K562 (cell line): ENCODE data around the gene SMIM13. TPM values are rescaled to one million over a fixed set of nuclear protein-coding genes. Genes with fewer than 3 reads are reported as not detected.

Source experiments
- BRF1 ChIP-seq: IDR thresholded peaks from 3 replicates; pipeline ENCODE4 v1.6.1; 2011; ENCODE audit warnings: borderline replicate concordance, mild to moderate bottlenecking; ENCODE audit not compliant: insufficient read length; ENCODE audit errors: extremely low read depth
- ELF4 ChIP-seq: fragments of 450-650 bp; formaldehyde crosslinking; IDR thresholded peaks from 2 replicates; pipeline ENCODE4 v1.4.0; 2022; ENCODE audit warnings: missing genetic modification characterization
- ESRRA ChIP-seq: fragments of 450-650 bp; IDR thresholded peaks from 2 replicates; pipeline ENCODE4 v1.6.1; 2014; ENCODE audit warnings: low read depth, mild to moderate bottlenecking, moderate library complexity, borderline replicate concordance
- GTF2F1 ChIP-seq: IDR thresholded peaks from 2 replicates; pipeline ENCODE4 v1.6.1; 2011; ENCODE audit warnings: low read depth, low read length, improper control_type of control experiment
- HEY1 ChIP-seq: fragments of 250-450 bp; sonication (Bioruptor Pico); IDR thresholded peaks from 2 replicates; pipeline ENCODE4 v1.5.0; 2020; ENCODE audit warnings: mild to moderate bottlenecking, moderate library complexity, borderline replicate concordance
- HIVEP1 ChIP-seq: fragments of 250-450 bp; sonication (Bioruptor Pico); IDR thresholded peaks from 2 replicates; pipeline ENCODE4 v1.4.0; 2020; ENCODE audit warnings: mild to moderate bottlenecking
- HMG20B ChIP-seq: fragments of 250-450 bp; sonication (Bioruptor Pico); IDR thresholded peaks from 2 replicates; pipeline ENCODE4 v1.5.0; 2021; ENCODE audit warnings: mild to moderate bottlenecking
- IFI16 ChIP-seq: fragments of 250-450 bp; sonication (Bioruptor Pico); IDR thresholded peaks from 2 replicates; pipeline ENCODE4 v2.1.2; 2022; ENCODE audit warnings: mild to moderate bottlenecking, inconsistent platforms
- KAT7 ChIP-seq: sonication (generic); formaldehyde crosslinking; IDR thresholded peaks from 2 replicates; pipeline ENCODE4 v1.8.0; 2022; ENCODE audit warnings: missing genetic modification reagents, mild to moderate bottlenecking, borderline replicate concordance
- KDM1A ChIP-seq, 2 experiments: fragments of 450-650 bp; IDR thresholded peaks; 2 replicates each; pipeline ENCODE4 v1.6.1; 2016; ENCODE audit warnings: mild to moderate bottlenecking in 2 of 2
- MCM5 ChIP-seq: fragments of 450-650 bp; IDR thresholded peaks from 2 replicates; pipeline ENCODE4 v1.6.1; 2016; ENCODE audit warnings: low read depth
- MCM7 ChIP-seq, 2 experiments: fragments of 450-650 bp; IDR thresholded peaks; 2 replicates each; pipeline ENCODE4 v1.6.1; 2016 to 2018
- NFRKB ChIP-seq: fragments of 450-650 bp; IDR thresholded peaks from 2 replicates; pipeline ENCODE4 v1.6.1; 2016; ENCODE audit warnings: low read depth
- PML ChIP-seq: IDR thresholded peaks from 2 replicates; pipeline ENCODE4 v1.6.1; 2012; ENCODE audit warnings: low read length, inconsistent platforms
- POLR2B ChIP-seq: fragments of 450-650 bp; IDR thresholded peaks from 2 replicates; pipeline ENCODE4 v1.6.1; 2018; ENCODE audit warnings: low read depth; ENCODE audit not compliant: partially characterized antibody
- RBM25 ChIP-seq: fragments of 200-400 bp; formaldehyde crosslinking; IDR thresholded peaks from 2 replicates; pipeline ENCODE4 v1.6.1; 2018; ENCODE audit warnings: low read length, low read depth, moderate library complexity; ENCODE audit not compliant: severe bottlenecking
- SUPT5H ChIP-seq: fragments of 450-650 bp; IDR thresholded peaks from 2 replicates; pipeline ENCODE4 v1.6.1; 2016
- TAF7 ChIP-seq: fragments of 450-650 bp; IDR thresholded peaks from 2 replicates; pipeline ENCODE4 v1.6.1; 2016; ENCODE audit warnings: missing genetic modification characterization, missing compliant biosample characterization
- XRCC4 ChIP-seq: IDR thresholded peaks from one replicate; pipeline ENCODE4 v1.6.1; 2011; ENCODE audit not compliant: insufficient read depth, insufficient read length; ENCODE audit errors: extremely low read depth
- ZHX1 ChIP-seq: fragments of 150-350 bp; conservative IDR thresholded peaks from 2 replicates; pipeline ENCODE4 v1.6.1; 2014; ENCODE audit warnings: low read length
- ZNF311 ChIP-seq: fragments of 250-450 bp; sonication (Bioruptor Pico); IDR thresholded peaks from 2 replicates; pipeline ENCODE4 v1.4.0; 2020; ENCODE audit warnings: mild to moderate bottlenecking, moderate library complexity
- ZNF551 ChIP-seq: fragments of 250-450 bp; sonication (Bioruptor Pico); IDR thresholded peaks from 2 replicates; pipeline ENCODE4 v1.5.0; 2021; ENCODE audit warnings: mild to moderate bottlenecking, moderate library complexity
- ZNF778 ChIP-seq: fragments of 450-650 bp; formaldehyde crosslinking; IDR thresholded peaks from 2 replicates; pipeline ENCODE4 v1.4.0; 2020; ENCODE audit warnings: mild to moderate bottlenecking, moderate library complexity
- polyA plus RNA-seq, 8 experiments: library from polyadenylated mRNA; depleted of rRNA in 4 of 8; stranded (reverse) in 5 of 8; unstranded in 3 of 8; fragments of >200 nt; fragmentation: Nextera tagmentation in 2 of 8; fragmentation: Illumina TruSeq in 1 of 8; extraction: Ambion mirVana in 2 of 8; extraction: Trizol in 1 of 8; gene quantifications; 2 replicates each; pipeline versions ENCODE4 v1.2.1 to v1.2.3, GENCODE V29; 2011 to 2014; ENCODE audit warnings: inconsistent platforms in 1 of 8, missing spikeins in 1 of 8
- total RNA-seq, 7 experiments: library from RNA; depleted of rRNA in 6 of 7; stranded (reverse); fragments of >200 nt in 6 of 7; fragmentation: Illumina TruSeq in 2 of 7; extraction: Trizol in 2 of 7; gene quantifications; 2 replicates each; pipeline versions ENCODE4 v1.2.1 to v1.2.3, GENCODE V29; 2011 to 2021; ENCODE audit warnings: low replicate concordance in 1 of 7
- TF ChIP-seq, protein P1 (sequence below): fragments of 250-450 bp; sonication (Bioruptor Pico); IDR thresholded peaks from 2 replicates; pipeline ENCODE4 v1.4.0; 2020; ENCODE audit warnings: mild to moderate bottlenecking, moderate library complexity, borderline replicate concordance
- TF ChIP-seq, protein P2 (sequence below): fragments of 450-650 bp; IDR thresholded peaks from 2 replicates; pipeline ENCODE4 v1.6.1; 2014; ENCODE audit warnings: low read depth, mild to moderate bottlenecking, moderate library complexity, borderline replicate concordance

The SMIM13 gene
- total and polyA plus RNA-seq, 9 of the 15 experiments (the other 6 are each of a cell fraction or from before 2014, with no cell fraction given): 5.5 to 24.8 (median 11.7) TPM

- TF ChIP-seq POLR2B (no peak), MCM5 (no peak), RBM25 (no peak), GTF2F1 (no peak), KAT7 (CRISPR knock-in tag) (no peak), ZNF551 (CRISPR knock-in tag) (no peak), ZNF778 (no peak), BRF1 (no peak), HEY1 (CRISPR knock-in tag) (0 out of 2 replicates have a peak, but pooled peaks have one; percentile 15), NFRKB (0 out of 2 replicates have a peak, but pooled peaks have one; percentile 15), TAF7 (tag) (no peak), HMG20B (CRISPR knock-in tag) (peak; percentile 46; the same call in 1 of the 2 replicates), MCM7 (IDR thresholded peaks at IDR 0.05) (no peak), ZNF311 (CRISPR knock-in tag) (no peak), KDM1A (IDR thresholded peaks at IDR 0.05) (peak; percentile 91 to 94), ELF4 (CRISPR knock-in tag) (no peak), IFI16 (CRISPR knock-in tag) (no peak), XRCC4 (no peak), ZHX1 (no peak), HIVEP1 (CRISPR knock-in tag) (no peak), SUPT5H (no peak), ESRRA (no peak), PML (no peak)
- TF ChIP-seq, protein P1, sequence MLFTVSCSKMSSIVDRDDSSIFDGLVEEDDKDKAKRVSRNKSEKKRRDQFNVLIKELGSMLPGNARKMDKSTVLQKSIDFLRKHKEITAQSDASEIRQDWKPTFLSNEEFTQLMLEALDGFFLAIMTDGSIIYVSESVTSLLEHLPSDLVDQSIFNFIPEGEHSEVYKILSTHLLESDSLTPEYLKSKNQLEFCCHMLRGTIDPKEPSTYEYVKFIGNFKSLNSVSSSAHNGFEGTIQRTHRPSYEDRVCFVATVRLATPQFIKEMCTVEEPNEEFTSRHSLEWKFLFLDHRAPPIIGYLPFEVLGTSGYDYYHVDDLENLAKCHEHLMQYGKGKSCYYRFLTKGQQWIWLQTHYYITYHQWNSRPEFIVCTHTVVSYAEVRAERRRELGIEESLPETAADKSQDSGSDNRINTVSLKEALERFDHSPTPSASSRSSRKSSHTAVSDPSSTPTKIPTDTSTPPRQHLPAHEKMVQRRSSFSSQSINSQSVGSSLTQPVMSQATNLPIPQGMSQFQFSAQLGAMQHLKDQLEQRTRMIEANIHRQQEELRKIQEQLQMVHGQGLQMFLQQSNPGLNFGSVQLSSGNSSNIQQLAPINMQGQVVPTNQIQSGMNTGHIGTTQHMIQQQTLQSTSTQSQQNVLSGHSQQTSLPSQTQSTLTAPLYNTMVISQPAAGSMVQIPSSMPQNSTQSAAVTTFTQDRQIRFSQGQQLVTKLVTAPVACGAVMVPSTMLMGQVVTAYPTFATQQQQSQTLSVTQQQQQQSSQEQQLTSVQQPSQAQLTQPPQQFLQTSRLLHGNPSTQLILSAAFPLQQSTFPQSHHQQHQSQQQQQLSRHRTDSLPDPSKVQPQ (CRISPR knock-in tag): no peak
- TF ChIP-seq, protein P2, sequence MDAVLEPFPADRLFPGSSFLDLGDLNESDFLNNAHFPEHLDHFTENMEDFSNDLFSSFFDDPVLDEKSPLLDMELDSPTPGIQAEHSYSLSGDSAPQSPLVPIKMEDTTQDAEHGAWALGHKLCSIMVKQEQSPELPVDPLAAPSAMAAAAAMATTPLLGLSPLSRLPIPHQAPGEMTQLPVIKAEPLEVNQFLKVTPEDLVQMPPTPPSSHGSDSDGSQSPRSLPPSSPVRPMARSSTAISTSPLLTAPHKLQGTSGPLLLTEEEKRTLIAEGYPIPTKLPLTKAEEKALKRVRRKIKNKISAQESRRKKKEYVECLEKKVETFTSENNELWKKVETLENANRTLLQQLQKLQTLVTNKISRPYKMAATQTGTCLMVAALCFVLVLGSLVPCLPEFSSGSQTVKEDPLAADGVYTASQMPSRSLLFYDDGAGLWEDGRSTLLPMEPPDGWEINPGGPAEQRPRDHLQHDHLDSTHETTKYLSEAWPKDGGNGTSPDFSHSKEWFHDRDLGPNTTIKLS: no peak
These were observed 797 bp downstream of the SMIM13 start (continued) for GRCh38 chr6:11094411-11094851.
